Measurements from ENCODE around the gene CLEC5A.

DNA sequence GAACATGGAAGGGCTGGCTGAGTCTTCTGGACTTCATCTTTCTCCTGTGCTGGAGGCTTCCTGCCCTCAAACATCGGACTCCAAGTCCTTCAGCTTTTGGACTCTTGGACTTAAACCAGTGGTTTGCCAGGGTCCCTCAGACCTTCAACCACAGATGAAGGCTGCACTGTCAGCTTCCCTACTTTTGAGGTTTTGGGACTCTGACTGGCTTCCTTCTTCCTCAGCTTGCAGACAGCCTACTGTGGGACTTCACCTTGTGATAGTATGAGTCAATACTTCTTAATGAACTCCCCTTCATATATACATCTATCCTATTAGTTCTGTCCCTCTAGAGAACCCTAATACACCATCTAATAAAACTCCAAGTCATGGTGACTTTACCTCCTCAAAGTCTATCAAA is 4.0 kb upstream of the CLEC5A start:
- TF ChIP-seq, protein P1, sequence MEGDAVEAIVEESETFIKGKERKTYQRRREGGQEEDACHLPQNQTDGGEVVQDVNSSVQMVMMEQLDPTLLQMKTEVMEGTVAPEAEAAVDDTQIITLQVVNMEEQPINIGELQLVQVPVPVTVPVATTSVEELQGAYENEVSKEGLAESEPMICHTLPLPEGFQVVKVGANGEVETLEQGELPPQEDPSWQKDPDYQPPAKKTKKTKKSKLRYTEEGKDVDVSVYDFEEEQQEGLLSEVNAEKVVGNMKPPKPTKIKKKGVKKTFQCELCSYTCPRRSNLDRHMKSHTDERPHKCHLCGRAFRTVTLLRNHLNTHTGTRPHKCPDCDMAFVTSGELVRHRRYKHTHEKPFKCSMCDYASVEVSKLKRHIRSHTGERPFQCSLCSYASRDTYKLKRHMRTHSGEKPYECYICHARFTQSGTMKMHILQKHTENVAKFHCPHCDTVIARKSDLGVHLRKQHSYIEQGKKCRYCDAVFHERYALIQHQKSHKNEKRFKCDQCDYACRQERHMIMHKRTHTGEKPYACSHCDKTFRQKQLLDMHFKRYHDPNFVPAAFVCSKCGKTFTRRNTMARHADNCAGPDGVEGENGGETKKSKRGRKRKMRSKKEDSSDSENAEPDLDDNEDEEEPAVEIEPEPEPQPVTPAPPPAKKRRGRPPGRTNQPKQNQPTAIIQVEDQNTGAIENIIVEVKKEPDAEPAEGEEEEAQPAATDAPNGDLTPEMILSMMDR (IDR thresholded peaks at IDR 0.05; ENCODE audit: low read depth, low read length, poor library complexity, severe bottlenecking) = no peak
- TF ChIP-seq EZH2phosphoT487 (IDR thresholded peaks at IDR 0.05; ENCODE audit: borderline replicate concordance, low read length) = no peak

Data from DOHH2 (cell line).